ENCODE results near the gene IGF2R.
"Not testable (repeated sequence)": the region's sequence is repeated elsewhere in the genome, so short reads cannot be mapped to it uniquely, and the experiment has no call there.

IGF2R gene

GRCh38 chr6:160078883-160079685 is 110.2 kb downstream of the IGF2R start:
- DNase-seq: no peak

- no peak for DNase-seq
Observed at GRCh38 chr6:160079686-160080043, 110.8 kb downstream of the IGF2R start.

- DNase-seq: no peak
Observed at GRCh38 chr6:160080097-160080496, 111.2 kb downstream of the IGF2R start.

- no peak for DNase-seq
Observed at GRCh38 chr6:160081398-160081797, 112.5 kb downstream of the IGF2R start.

- no peak for DNase-seq
Observed at GRCh38 chr6:160082627-160083026, 113.7 kb downstream of the IGF2R start.

GRCh38 chr6:160084198-160084776 is 115.4 kb downstream of the IGF2R start:
- DNase-seq: no peak

- no peak for DNase-seq
Observed at GRCh38 chr6:160085226-160085625, 116.3 kb downstream of the IGF2R start.

GRCh38 chr6:160085713-160086505 is 117.0 kb downstream of the IGF2R start:
- DNase-seq: no peak

GRCh38 chr6:160086754-160087153 is 117.9 kb downstream of the IGF2R start:
- DNase-seq: no peak

- DNase-seq: no peak
Observed at GRCh38 chr6:160088069-160088783, 119.3 kb downstream of the IGF2R start.

- no peak for DNase-seq
Observed at GRCh38 chr6:160088784-160089533, 120.1 kb downstream of the IGF2R start.

GRCh38 chr6:160089534-160089897 is 120.6 kb downstream of the IGF2R start:
- DNase-seq: no peak

GRCh38 chr6:160090442-160091239 is 121.8 kb downstream of the IGF2R start:
- DNase-seq: not testable (repeated sequence)

- not testable (repeated sequence) for DNase-seq
Observed at GRCh38 chr6:160092176-160092575, 123.3 kb downstream of the IGF2R start.

- no peak for DNase-seq
Observed at GRCh38 chr6:160092602-160093001, 123.7 kb downstream of the IGF2R start.

GRCh38 chr6:160093061-160093460 is 124.2 kb downstream of the IGF2R start:
- DNase-seq: no peak

- no peak for DNase-seq
Observed at GRCh38 chr6:160093946-160094345, 125.1 kb downstream of the IGF2R start.

- DNase-seq: no peak
Observed at GRCh38 chr6:160095146-160095845, 126.4 kb downstream of the IGF2R start.

- DNase-seq: no peak
Observed at GRCh38 chr6:160101277-160102205, 132.7 kb downstream of the IGF2R start.

GRCh38 chr6:160102399-160102798 is 133.5 kb downstream of the IGF2R start:
- no peak for DNase-seq

All from GF-D8 (cell line).